PC-3 (cell line): Measurements from ENCODE around the gene SLC43A1. TPM values are rescaled to one million over a fixed set of nuclear protein-coding genes. Genes with fewer than 3 reads are reported as not detected.
A peak's percentile ranks its signal among the peaks of the same experiment; 100 is the strongest.

Experiments
- ATAC-seq: fragments of 200-7000 bp; cut with Tn5 transposase; 2 replicates; pipeline ENCODE4 v1.9.1; 2020; ENCODE audit warnings: mild to moderate bottlenecking, moderate library complexity
- BruUV-seq: library from RNA; stranded (reverse); fragments of 400-500 nt; replicated peaks from 2 replicates; lab custom pipeline; 2021; lab: Mats Ljungman, UMichigan
- CTCF ChIA-PET: fragments of 300-600 bp; sonication (Branson Sonifier 250); formaldehyde crosslinking; loops from one replicate; lab custom pipeline; 2022; ENCODE audit warnings: antibody characterized with exemption; lab: Charles Lee
- POLR2A ChIA-PET: fragments of 300-600 bp; sonication (Branson Sonifier 250); formaldehyde crosslinking; loops from one replicate; lab custom pipeline; 2022; ENCODE audit warnings: antibody characterized with exemption; ENCODE audit not compliant: unreplicated experiment; lab: Charles Lee
- DNase-seq: peaks from one replicate; pipeline ENCODE4 v3.0.0-alpha.2; 2015
- H2AFZ ChIP-seq: fragments of 300-600 bp; sonication (generic); 2 replicates; pipeline ENCODE4 v1.6.0; 2016; ENCODE audit warnings: antibody characterized with exemption, low read length
- H3F3A ChIP-seq: fragments of 300-600 bp; sonication (generic); one replicate; pipeline ENCODE4 v1.6.0; 2017; ENCODE audit warnings: antibody characterized with exemption, low read length, control low read depth, mild to moderate bottlenecking; ENCODE audit not compliant: unreplicated experiment
- H3K27ac ChIP-seq: fragments of 300-600 bp; sonication (generic); 2 replicates; pipeline ENCODE4 v1.5.1; 2016; ENCODE audit warnings: mild to moderate bottlenecking, low read length
- H3K27me3 ChIP-seq: fragments of 300-600 bp; sonication (generic); 2 replicates; pipeline ENCODE4 v1.6.1; 2016; ENCODE audit warnings: low read length, mixed read lengths
- H3K36me3 ChIP-seq: fragments of 300-600 bp; sonication (generic); 2 replicates; pipeline ENCODE4 v1.6.1; 2016; ENCODE audit warnings: low read depth, mixed run types, low read length, mixed read lengths
- H3K4me1 ChIP-seq: fragments of 300-600 bp; sonication (generic); 2 replicates; pipeline ENCODE4 v1.5.1; 2016; ENCODE audit warnings: low read length; ENCODE audit not compliant: insufficient read depth
- H3K4me2 ChIP-seq: fragments of 300-600 bp; sonication (generic); 2 replicates; pipeline ENCODE4 v1.6.0; 2016; ENCODE audit warnings: low read length
- H3K4me3 ChIP-seq: fragments of 300-600 bp; sonication (generic); 2 replicates; pipeline ENCODE4 v1.5.1; 2016; ENCODE audit warnings: mild to moderate bottlenecking, low read length, mixed read lengths
- H3K79me2 ChIP-seq: fragments of 300-600 bp; sonication (generic); 2 replicates; pipeline ENCODE4 v1.6.1; 2017; ENCODE audit warnings: low read length, mixed read lengths
- H3K9ac ChIP-seq: fragments of 300-600 bp; sonication (generic); 2 replicates; pipeline ENCODE4 v1.6.0; 2016; ENCODE audit warnings: mild to moderate bottlenecking, low read length
- H3K9me2 ChIP-seq: fragments of 300-600 bp; sonication (generic); replicated peaks from 2 replicates; pipeline ENCODE4 v1.6.1; 2016; ENCODE audit warnings: mixed run types, low read length, mixed read lengths
- H3K9me3 ChIP-seq: fragments of 300-600 bp; sonication (generic); 2 replicates; pipeline ENCODE4 v1.6.1; 2016; ENCODE audit warnings: low read length, mixed read lengths
- H4K20me1 ChIP-seq: fragments of 300-600 bp; sonication (generic); 2 replicates; pipeline ENCODE4 v1.6.1; 2016; ENCODE audit warnings: low read length, mixed read lengths
- EZH2 ChIP-seq: fragments of 300-600 bp; sonication (generic); IDR thresholded peaks from one replicate; pipeline ENCODE4 v1.6.1; 2017; ENCODE audit warnings: antibody characterized with exemption, mild to moderate bottlenecking, low read length; ENCODE audit not compliant: unreplicated experiment
- EZH2phosphoT487 ChIP-seq: fragments of 300-600 bp; sonication (generic); IDR thresholded peaks from 2 replicates; pipeline ENCODE4 v1.6.1; 2018; ENCODE audit warnings: mild to moderate bottlenecking, antibody characterized with exemption, low read length, borderline replicate concordance
- intact Hi-C: fragments of 100-400 bp; cut with micrococcal nuclease; formaldehyde crosslinking; loops from 2 replicates; pipeline ENCODE4 v1.9.0; 2023
- total RNA-seq: library from RNA; depleted of rRNA; stranded (reverse); fragments of >200 nt; gene quantifications from 2 replicates; pipeline ENCODE4 v1.2.3, GENCODE V29; 2014
- TF ChIP-seq, protein P1 (sequence below): fragments of 300-600 bp; sonication (generic); conservative IDR thresholded peaks from 2 replicates; pipeline ENCODE4 v1.5.1; 2017; ENCODE audit warnings: antibody characterized with exemption, low read depth, mild to moderate bottlenecking, low read length

Gene SLC43A1
- total RNA-seq, 1 experiment from 2014 or later = 12.4 TPM

DNA sequence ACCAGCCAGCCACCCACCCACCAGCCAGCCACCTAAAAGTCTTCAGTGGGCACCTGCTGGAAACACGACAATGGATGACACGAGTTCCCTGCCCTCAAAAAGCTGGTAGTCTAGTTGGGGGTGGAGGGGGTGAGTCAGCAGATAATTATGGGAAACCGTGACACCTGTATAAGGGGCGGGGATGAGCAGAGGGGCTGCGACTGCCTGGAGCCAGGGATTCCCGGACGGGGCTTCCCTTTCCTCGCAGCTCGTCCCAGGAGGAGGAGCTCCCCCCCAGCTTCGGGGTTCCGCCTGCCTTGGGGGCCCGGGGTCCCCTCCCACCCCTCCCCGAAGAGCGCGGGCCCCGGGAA lies 57.5 kb downstream of the SLC43A1 start:
- peak overlapping the region; percentile 77 for H3K4me2 ChIP-seq
- intact Hi-C loops = no loop called here
- peaks cover 24% of the 10 kb centered on the region for H3K4me1 ChIP-seq
- H3K79me2 ChIP-seq = no peaks in the 10 kb centered on the region
- H3K27ac ChIP-seq = no peak overlapping the region
- no peak for TF ChIP-seq EZH2phosphoT487
- TF ChIP-seq, protein P1, sequence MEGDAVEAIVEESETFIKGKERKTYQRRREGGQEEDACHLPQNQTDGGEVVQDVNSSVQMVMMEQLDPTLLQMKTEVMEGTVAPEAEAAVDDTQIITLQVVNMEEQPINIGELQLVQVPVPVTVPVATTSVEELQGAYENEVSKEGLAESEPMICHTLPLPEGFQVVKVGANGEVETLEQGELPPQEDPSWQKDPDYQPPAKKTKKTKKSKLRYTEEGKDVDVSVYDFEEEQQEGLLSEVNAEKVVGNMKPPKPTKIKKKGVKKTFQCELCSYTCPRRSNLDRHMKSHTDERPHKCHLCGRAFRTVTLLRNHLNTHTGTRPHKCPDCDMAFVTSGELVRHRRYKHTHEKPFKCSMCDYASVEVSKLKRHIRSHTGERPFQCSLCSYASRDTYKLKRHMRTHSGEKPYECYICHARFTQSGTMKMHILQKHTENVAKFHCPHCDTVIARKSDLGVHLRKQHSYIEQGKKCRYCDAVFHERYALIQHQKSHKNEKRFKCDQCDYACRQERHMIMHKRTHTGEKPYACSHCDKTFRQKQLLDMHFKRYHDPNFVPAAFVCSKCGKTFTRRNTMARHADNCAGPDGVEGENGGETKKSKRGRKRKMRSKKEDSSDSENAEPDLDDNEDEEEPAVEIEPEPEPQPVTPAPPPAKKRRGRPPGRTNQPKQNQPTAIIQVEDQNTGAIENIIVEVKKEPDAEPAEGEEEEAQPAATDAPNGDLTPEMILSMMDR = no peak
- TF ChIP-seq EZH2 = no peak
- H2AFZ ChIP-seq = peak overlapping the region; percentile 90
- ChIA-PET CTCF (interaction anchor here (0.6 to 2.1 kb wide), 7 partner anchors 18 to 112 kb away, joined by 3 to 21 read pairs (median 4); no protein-coding TSS in a partner anchor), POLR2A (interaction anchor here (0.6 to 0.9 kb wide), 2 partner anchors 112 to 254 kb away, joined by 3 to 38 read pairs; partner anchors contain the start of genes MED19 and TMX2)
- peak overlapping the region; percentile 58 for H3K4me3 ChIP-seq
- H4K20me1 ChIP-seq = no peaks in the 10 kb centered on the region
- peaks cover 13% of the 10 kb centered on the region for H3K27me3 ChIP-seq
- no peaks in the 10 kb centered on the region for H3K9me3 ChIP-seq
- H3K9me2 ChIP-seq = peaks cover 3% of the 10 kb centered on the region; the same call in 1 of the 2 replicates
- no peak overlapping the region for H3K9ac ChIP-seq
- no peaks in the 10 kb centered on the region for H3F3A ChIP-seq
- H3K36me3 ChIP-seq = no peaks in the 10 kb centered on the region
- peak; percentile 4; the same call in 1 of the 2 replicates for ATAC-seq
- peak; percentile 62 for DNase-seq
- no TSS peak for BruUV-seq

DNA sequence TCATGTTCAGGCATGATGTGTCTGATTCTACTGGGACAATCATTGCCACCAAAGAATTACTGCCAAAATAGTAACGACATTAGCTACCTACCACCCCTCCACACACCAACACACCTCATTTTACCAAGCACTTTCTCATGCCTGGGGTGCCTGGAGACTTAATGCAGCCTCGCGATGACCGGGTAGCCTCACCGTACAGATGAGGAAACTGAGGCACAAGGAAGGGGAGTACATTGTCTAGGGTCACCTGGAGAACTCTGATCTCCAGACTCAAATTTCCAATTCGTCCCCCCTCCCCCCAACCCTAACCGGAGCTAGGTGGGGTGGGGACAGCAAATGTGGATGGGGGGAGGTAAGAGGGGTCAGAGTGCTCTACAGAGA lies 57.9 kb downstream of the SLC43A1 start:
- Histone ChIP-seq H3K79me2 (no peaks in the 10 kb centered on the region), H3K4me2 (peak overlapping the region; percentile 77), H3K36me3 (no peaks in the 10 kb centered on the region), H3F3A (no peaks in the 10 kb centered on the region), H3K9me3 (no peaks in the 10 kb centered on the region), H4K20me1 (no peaks in the 10 kb centered on the region), H3K27me3 (peaks cover 13% of the 10 kb centered on the region), H3K4me3 (peak overlapping the region; percentile 58), H3K4me1 (peaks cover 24% of the 10 kb centered on the region), H3K9me2 (peaks cover 3% of the 10 kb centered on the region; the same call in 1 of the 2 replicates), H2AFZ (peak overlapping the region; percentile 90; the same call in 1 of the 2 replicates), H3K27ac (no peak overlapping the region), H3K9ac (no peak overlapping the region)
- TF ChIP-seq EZH2phosphoT487 = no peak
- TF ChIP-seq, protein P1 = no peak; the same call in 1 of the 2 replicates
- no peak for TF ChIP-seq EZH2
- POLR2A ChIA-PET = interaction anchor here (0.9 kb wide), 1 partner anchor 112 kb away, joined by 3 read pairs; no protein-coding TSS in a partner anchor
- no TSS peak for BruUV-seq
- ATAC-seq (peak; percentile 3), DNase-seq (no peak)
- CTCF ChIA-PET = interaction anchor here (0.6 to 2.1 kb wide), 5 partner anchors 18 to 112 kb away, joined by 3 to 21 read pairs (median 10); no protein-coding TSS in a partner anchor
- intact Hi-C loops = loop anchor here (1.0 to 2.0 kb wide), 4 partner anchors 23 to 187 kb away; no protein-coding TSS in a partner anchor
